ENCODE measurements around the gene TMEM131. TPM values are rescaled to one million over a fixed set of nuclear protein-coding genes. Genes with fewer than 3 reads are reported as not detected.

TMEM131 gene
- total RNA-seq, 1 experiment from 2014 or later, result 29.2 TPM

DNA sequence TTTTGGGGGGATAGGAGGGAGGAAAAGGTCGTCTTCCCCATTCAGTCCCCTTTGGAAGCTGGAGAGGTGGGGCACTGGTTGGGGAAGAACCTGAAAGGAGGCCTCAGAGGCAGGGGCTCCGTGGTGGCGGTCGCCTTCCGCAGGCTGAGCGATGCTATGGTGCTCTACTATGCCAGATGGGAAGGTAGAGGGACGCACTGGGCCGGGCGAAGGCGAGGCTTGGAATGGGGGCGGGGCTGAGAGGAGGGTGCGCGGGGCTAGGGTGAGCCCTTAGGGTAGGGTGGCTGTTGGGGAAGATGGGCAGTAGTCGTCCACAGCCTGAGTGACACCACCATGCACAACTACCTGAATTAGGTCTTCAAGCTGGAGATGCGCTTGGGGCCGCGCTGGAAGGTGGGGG lies 271.2 kb downstream of the TMEM131 start:
- TF ChIP-seq, protein P1, sequence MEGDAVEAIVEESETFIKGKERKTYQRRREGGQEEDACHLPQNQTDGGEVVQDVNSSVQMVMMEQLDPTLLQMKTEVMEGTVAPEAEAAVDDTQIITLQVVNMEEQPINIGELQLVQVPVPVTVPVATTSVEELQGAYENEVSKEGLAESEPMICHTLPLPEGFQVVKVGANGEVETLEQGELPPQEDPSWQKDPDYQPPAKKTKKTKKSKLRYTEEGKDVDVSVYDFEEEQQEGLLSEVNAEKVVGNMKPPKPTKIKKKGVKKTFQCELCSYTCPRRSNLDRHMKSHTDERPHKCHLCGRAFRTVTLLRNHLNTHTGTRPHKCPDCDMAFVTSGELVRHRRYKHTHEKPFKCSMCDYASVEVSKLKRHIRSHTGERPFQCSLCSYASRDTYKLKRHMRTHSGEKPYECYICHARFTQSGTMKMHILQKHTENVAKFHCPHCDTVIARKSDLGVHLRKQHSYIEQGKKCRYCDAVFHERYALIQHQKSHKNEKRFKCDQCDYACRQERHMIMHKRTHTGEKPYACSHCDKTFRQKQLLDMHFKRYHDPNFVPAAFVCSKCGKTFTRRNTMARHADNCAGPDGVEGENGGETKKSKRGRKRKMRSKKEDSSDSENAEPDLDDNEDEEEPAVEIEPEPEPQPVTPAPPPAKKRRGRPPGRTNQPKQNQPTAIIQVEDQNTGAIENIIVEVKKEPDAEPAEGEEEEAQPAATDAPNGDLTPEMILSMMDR (IDR thresholded peaks at IDR 0.05; ENCODE audit: unreplicated experiment), result no peak
- Mint-ChIP-seq H3K27me3 (ENCODE audit: unreplicated experiment) (peaks cover 29% of the 10 kb centered on the region), H3K36me3 (ENCODE audit: insufficient read depth, unreplicated experiment) (no peaks in the 10 kb centered on the region), H3K4me1 (ENCODE audit: low read depth, unreplicated experiment) (peaks cover 8% of the 10 kb centered on the region), H3K4me3 (ENCODE audit: low read depth, unreplicated experiment) (no peak overlapping the region), H3K27ac (ENCODE audit: unreplicated experiment) (no peak overlapping the region), H3K9me3 (ENCODE audit: low read depth, unreplicated experiment) (no peaks in the 10 kb centered on the region)
- no peak for DNase-seq
- intact Hi-C loops (cut with micrococcal nuclease; ENCODE audit: unreplicated experiment), result no loop called here
- CTCF ChIA-PET, result interaction anchor here (0.6 kb wide), 1 partner anchor 390 kb away, joined by 6 read pairs; no protein-coding TSS in a partner anchor
- no TSS peak for BruUV-seq (replicated peaks)

DNA sequence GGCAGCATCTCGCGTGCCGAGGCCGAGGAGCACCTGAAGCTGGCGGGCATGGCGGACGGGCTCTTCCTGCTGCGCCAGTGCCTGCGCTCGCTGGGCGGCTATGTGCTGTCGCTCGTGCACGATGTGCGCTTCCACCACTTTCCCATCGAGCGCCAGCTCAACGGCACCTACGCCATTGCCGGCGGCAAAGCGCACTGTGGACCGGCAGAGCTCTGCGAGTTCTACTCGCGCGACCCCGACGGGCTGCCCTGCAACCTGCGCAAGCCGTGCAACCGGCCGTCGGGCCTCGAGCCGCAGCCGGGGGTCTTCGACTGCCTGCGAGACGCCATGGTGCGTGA lies 271.7 kb downstream of the TMEM131 start:
- no peaks in the 10 kb centered on the region for H3K36me3 Mint-ChIP-seq (ENCODE audit: insufficient read depth, unreplicated experiment)
- H3K27me3 Mint-ChIP-seq (ENCODE audit: unreplicated experiment), result peaks cover 33% of the 10 kb centered on the region
- intact Hi-C loops (cut with micrococcal nuclease; ENCODE audit: unreplicated experiment), result no loop called here
- peaks cover 8% of the 10 kb centered on the region for H3K4me1 Mint-ChIP-seq (ENCODE audit: low read depth, unreplicated experiment)
- CTCF ChIA-PET, result no interaction called here
- H3K27ac Mint-ChIP-seq (ENCODE audit: unreplicated experiment), result no peak overlapping the region
- BruUV-seq (replicated peaks), result no TSS peak
- DNase-seq, result no peak
- no peaks in the 10 kb centered on the region for H3K9me3 Mint-ChIP-seq (ENCODE audit: low read depth, unreplicated experiment)
- TF ChIP-seq, protein P1 (IDR thresholded peaks at IDR 0.05; ENCODE audit: unreplicated experiment), result no peak
- H3K4me3 Mint-ChIP-seq (ENCODE audit: low read depth, unreplicated experiment), result no peak overlapping the region

DNA sequence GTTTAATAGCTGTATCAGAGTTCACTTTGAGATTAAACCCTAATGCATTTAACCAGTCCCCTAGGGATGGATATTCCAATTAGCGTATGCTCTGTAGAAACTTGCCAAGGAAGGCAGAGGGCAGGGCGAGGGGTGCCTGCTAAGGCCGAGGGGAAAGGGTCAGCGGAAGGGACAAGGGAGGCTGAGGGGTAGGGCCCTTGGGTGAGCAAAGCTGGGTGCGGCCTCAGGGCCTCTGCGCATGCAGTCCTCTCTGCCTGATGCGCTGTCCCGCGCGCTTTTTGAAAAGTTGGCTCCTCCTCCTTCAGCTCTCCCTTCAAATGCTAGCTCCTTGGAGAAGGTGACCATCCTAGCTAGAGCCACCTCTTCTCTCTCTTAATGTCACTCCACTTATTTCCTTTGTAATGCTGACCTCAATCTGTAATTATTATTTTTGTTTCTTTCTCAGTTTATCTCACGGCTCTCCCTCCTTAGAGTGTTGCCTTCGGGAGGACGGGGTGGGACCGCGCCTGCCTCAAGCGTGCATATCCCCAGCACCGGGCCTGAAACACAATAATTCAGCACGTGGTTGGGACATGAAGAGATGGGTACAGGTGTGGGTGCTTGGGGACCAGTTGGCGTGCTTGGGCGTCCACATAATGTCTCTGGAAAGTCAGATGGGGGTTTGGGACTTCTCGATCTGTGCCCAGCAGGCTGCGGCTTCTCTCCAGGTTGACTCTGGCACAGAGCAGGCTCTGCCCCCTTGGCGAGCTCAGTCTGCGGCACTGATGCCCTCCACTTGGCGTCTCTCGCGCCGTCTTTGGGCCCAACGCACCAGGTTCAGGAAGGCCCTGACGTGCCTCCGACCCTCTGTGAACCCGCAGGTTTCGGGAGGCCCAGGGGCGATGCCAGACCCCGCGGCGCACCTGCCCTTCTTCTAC lies 272.3 kb downstream of the TMEM131 start:
- TF ChIP-seq, protein P1 (IDR thresholded peaks at IDR 0.05; ENCODE audit: unreplicated experiment), result no peak
- Mint-ChIP-seq H3K4me1 (ENCODE audit: low read depth, unreplicated experiment) (peaks cover 8% of the 10 kb centered on the region), H3K27ac (ENCODE audit: unreplicated experiment) (no peak overlapping the region), H3K9me3 (ENCODE audit: low read depth, unreplicated experiment) (no peaks in the 10 kb centered on the region), H3K4me3 (ENCODE audit: low read depth, unreplicated experiment) (no peak overlapping the region), H3K27me3 (ENCODE audit: unreplicated experiment) (peaks cover 37% of the 10 kb centered on the region), H3K36me3 (ENCODE audit: insufficient read depth, unreplicated experiment) (no peaks in the 10 kb centered on the region)
- CTCF ChIA-PET, result no interaction called here
- no peak for DNase-seq
- BruUV-seq (replicated peaks), result no TSS peak
- intact Hi-C loops (cut with micrococcal nuclease; ENCODE audit: unreplicated experiment), result no loop called here

DNA sequence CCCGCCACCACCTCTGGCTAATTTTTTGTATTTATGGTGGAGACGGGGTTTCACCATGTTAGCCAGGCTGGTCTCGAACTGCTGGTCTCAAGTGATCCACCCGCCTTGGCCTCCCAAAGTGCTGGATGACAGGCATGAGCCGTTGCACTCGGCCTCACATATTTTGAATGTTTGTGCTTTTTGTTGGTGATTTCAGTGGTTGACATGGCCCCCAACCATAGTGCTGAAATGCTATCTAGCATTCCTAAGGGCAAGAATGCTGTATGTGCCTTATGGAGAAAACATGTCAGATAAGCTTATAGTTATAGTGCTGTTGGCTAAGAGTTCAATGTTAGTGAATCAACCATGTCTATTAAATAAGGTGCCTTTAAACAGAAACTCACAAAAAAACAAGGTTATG lies 273.5 kb downstream of the TMEM131 start:
- Mint-ChIP-seq H3K4me3 (ENCODE audit: low read depth, unreplicated experiment) (no peak overlapping the region), H3K27ac (ENCODE audit: unreplicated experiment) (no peak overlapping the region), H3K36me3 (ENCODE audit: insufficient read depth, unreplicated experiment) (no peaks in the 10 kb centered on the region), H3K27me3 (ENCODE audit: unreplicated experiment) (peaks cover 37% of the 10 kb centered on the region), H3K9me3 (ENCODE audit: low read depth, unreplicated experiment) (no peaks in the 10 kb centered on the region), H3K4me1 (ENCODE audit: low read depth, unreplicated experiment) (no peaks in the 10 kb centered on the region)
- CTCF ChIA-PET, result no interaction called here
- TF ChIP-seq, protein P1 (IDR thresholded peaks at IDR 0.05; ENCODE audit: unreplicated experiment), result no peak
- DNase-seq, result no peak
- no TSS peak for BruUV-seq (replicated peaks)
- intact Hi-C loops (cut with micrococcal nuclease; ENCODE audit: unreplicated experiment), result no loop called here
